HepG2 (cell line): Measurements from ENCODE around the gene DST. TPM values are rescaled to one million over a fixed set of nuclear protein-coding genes. Genes with fewer than 3 reads are reported as not detected.

Experiments
- ATAC-seq: fragments of 200-7000 bp; cut with Tn5 transposase; 3 replicates; pipeline ENCODE4 v1.9.1; 2020; ENCODE audit warnings: mild to moderate bottlenecking, moderate library complexity
- BruUV-seq: library from RNA; stranded (reverse); fragments of 400-500 nt; replicated peaks from 2 replicates; lab custom pipeline; 2021; lab: Mats Ljungman, UMichigan
- CTCF ChIA-PET: fragments of 300-600 bp; formaldehyde crosslinking; extraction: SDS; loops from one replicate; lab custom pipeline; 2021; ENCODE audit warnings: low total read pairs, inconsistent platforms, low intra/inter-chr PET ratio; lab: Yijun Ruan, JAX
- POLR2A ChIA-PET: fragments of 350-600 bp; sonication (Branson Sonifier 250); formaldehyde crosslinking; loops from one replicate; lab custom pipeline; 2020; ENCODE audit warnings: antibody characterized with exemption, inconsistent platforms; lab: Yijun Ruan, JAX
- DNase-seq: peaks from one replicate; pipeline ENCODE4 v3.0.0-alpha.2; 2015; ENCODE audit warnings: low spot score
- FAIRE-seq: peaks from 3 replicates; lab custom pipeline; 2011; peaks lifted over from hg19 to GRCh38; lab: Jason Lieb, UNC
- H2AFZ ChIP-seq: one replicate; pipeline ENCODE4 v1.6.1; 2011; ENCODE audit warnings: low read length, inconsistent platforms
- H3K27ac ChIP-seq: fragments of 300-600 bp; 3 replicates; pipeline ENCODE4 v1.8.0; 2011; ENCODE audit warnings: mixed run types, mild to moderate bottlenecking, mixed read lengths, low read length, inconsistent platforms; ENCODE audit not compliant: insufficient read depth; ENCODE audit errors: extremely low read length
- H3K27me3 ChIP-seq, 2 experiments: fragments of 200-600 bp in 1 of 2; 2 replicates in 1 of 2; 3 replicates in 1 of 2; pipeline versions ENCODE4 v1.6.0 to v1.8.0; 2011; ENCODE audit warnings: low read length in 2 of 2, mild to moderate bottlenecking in 2 of 2, moderate library complexity in 2 of 2, inconsistent platforms in 1 of 2; ENCODE audit not compliant: insufficient read depth in 2 of 2, control insufficient read depth in 1 of 2
- H3K36me3 ChIP-seq, 2 experiments: fragments of 200-600 bp in 1 of 2; replicated peaks in 1 of 2; 2 replicates in 1 of 2; 3 replicates in 1 of 2; pipeline versions ENCODE4 v1.5.1 to v1.8.0; 2011; ENCODE audit warnings: low read length in 2 of 2, inconsistent platforms in 1 of 2; ENCODE audit not compliant: insufficient read depth in 2 of 2, control insufficient read depth in 1 of 2
- H3K4me1 ChIP-seq: 2 replicates; pipeline ENCODE4 v1.5.1; 2012; ENCODE audit warnings: low read length, inconsistent platforms; ENCODE audit not compliant: insufficient read depth
- H3K4me2 ChIP-seq: 2 replicates; pipeline ENCODE4 v1.6.0; 2011; ENCODE audit warnings: low read depth, low read length, inconsistent platforms
- H3K4me3 ChIP-seq, 3 experiments: fragments of 200-600 bp in 1 of 3; sonication (generic), shearing (Covaris generic) in 1 of 3; replicated peaks in 1 of 3; 2 replicates each; pipeline ENCODE4 v1.5.1; 2011 to 2016; ENCODE audit warnings: low read length in 3 of 3, inconsistent platforms in 2 of 3, low read depth in 2 of 3, mild to moderate bottlenecking in 2 of 3, control low read depth in 1 of 3, mixed read lengths in 1 of 3; ENCODE audit not compliant: insufficient read depth in 1 of 3
- H3K79me2 ChIP-seq: one replicate; pipeline ENCODE4 v1.6.1; 2011; ENCODE audit warnings: low read length, inconsistent platforms; ENCODE audit not compliant: insufficient read depth
- H3K9ac ChIP-seq: 2 replicates; pipeline ENCODE4 v1.6.0; 2011; ENCODE audit warnings: mild to moderate bottlenecking, low read depth, low read length, inconsistent platforms; ENCODE audit not compliant: insufficient read depth
- H3K9me3 ChIP-seq: 2 replicates; pipeline ENCODE4 v1.5.1; 2012; ENCODE audit warnings: mild to moderate bottlenecking, low read length
- H4K20me1 ChIP-seq: 2 replicates; pipeline ENCODE4 v1.6.0; 2011; ENCODE audit warnings: inconsistent platforms, mild to moderate bottlenecking, low read length, moderate library complexity; ENCODE audit not compliant: insufficient read depth
- HNRNPH1 ChIP-seq: fragments of 200-400 bp; formaldehyde crosslinking; optimal IDR thresholded peaks from 2 replicates; pipeline ENCODE3; 2017; ENCODE audit warnings: mild to moderate bottlenecking, low read depth, low read length
- NFE2L2 ChIP-seq: fragments of 150-350 bp; IDR thresholded peaks from 2 replicates; pipeline ENCODE4 v1.6.1; 2014; ENCODE audit warnings: low read length
- SATB2 ChIP-seq: sonication (generic); formaldehyde crosslinking; IDR thresholded peaks from 2 replicates; pipeline ENCODE4 v1.5.0; 2020; ENCODE audit warnings: missing genetic modification reagents
- TRAFD1 ChIP-seq: sonication (generic); formaldehyde crosslinking; IDR thresholded peaks from 2 replicates; pipeline ENCODE4 v1.5.1; 2020; ENCODE audit warnings: missing genetic modification reagents, mild to moderate bottlenecking, borderline replicate concordance
- TRIM24 ChIP-seq: sonication (generic); formaldehyde crosslinking; IDR thresholded peaks from 2 replicates; pipeline ENCODE4 v1.8.0; 2022; ENCODE audit warnings: mild to moderate bottlenecking, missing genetic modification reagents
- ZBTB33 ChIP-seq: sonication (generic); formaldehyde crosslinking; IDR thresholded peaks from 2 replicates; pipeline ENCODE4 v1.4.0; 2020; ENCODE audit warnings: missing genetic modification reagents
- ZMYM2 ChIP-seq: sonication (generic); formaldehyde crosslinking; IDR thresholded peaks from 2 replicates; pipeline ENCODE4 v1.8.0; 2022; ENCODE audit warnings: mild to moderate bottlenecking, missing genetic modification reagents
- ZNF382 ChIP-seq: sonication (generic); formaldehyde crosslinking; IDR thresholded peaks from 2 replicates; pipeline ENCODE4 v1.5.0; 2020; ENCODE audit warnings: missing genetic modification reagents, mild to moderate bottlenecking, borderline replicate concordance
- ZNF512B ChIP-seq: sonication (generic); formaldehyde crosslinking; IDR thresholded peaks from 2 replicates; pipeline ENCODE4 v1.5.1; 2020; ENCODE audit warnings: missing genetic modification reagents, mild to moderate bottlenecking, borderline replicate concordance
- ZNF710 ChIP-seq: sonication (generic); formaldehyde crosslinking; IDR thresholded peaks from 2 replicates; pipeline ENCODE4 v1.5.0; 2020; ENCODE audit warnings: mild to moderate bottlenecking, missing genetic modification reagents, borderline replicate concordance
- WGBS: methylation state at CpG from one replicate; pipeline ENCODE4 v1.1.6; 2017; ENCODE audit warnings: low lambda C conversion rate; 5-methylcytosine and 5-hydroxymethylcytosine counted together
- in situ Hi-C: cut with HindIII; loops from 2 replicates; pipeline ENCODE4 v1.10.0; 2017; ENCODE audit warnings: low pct_unique_long_range_greater_than_20kb; ENCODE audit not compliant: extremely low pct_ligation_motif_present
- intact Hi-C: fragments of 100-400 bp; cut with micrococcal nuclease; formaldehyde crosslinking; loops from one replicate; pipeline ENCODE4 v1.10.0; 2022; ENCODE audit not compliant: unreplicated experiment
- polyA plus RNA-seq, 8 experiments: library from polyadenylated mRNA; depleted of rRNA in 3 of 8; stranded (reverse) in 7 of 8; unstranded in 1 of 8; fragments of >200 nt; fragmentation: Illumina TruSeq in 4 of 8; extraction: Trizol in 4 of 8; gene quantifications; 2 replicates each; pipeline versions ENCODE4 v1.2.1 to v1.2.3, GENCODE V29; 2011 to 2016; ENCODE audit warnings: low read depth in 4 of 8, missing spikeins in 1 of 8, mixed read lengths in 1 of 8; ENCODE audit not compliant: insufficient read depth in 1 of 8
- total RNA-seq, 5 experiments: library from RNA; depleted of rRNA; stranded (reverse); fragments of >200 nt; fragmentation: Illumina TruSeq; extraction: Trizol; gene quantifications; 2 replicates each; pipeline ENCODE4 v1.2.3, GENCODE V29; 2016; ENCODE audit warnings: low read depth in 1 of 5

DST gene
- total and polyA plus RNA-seq, 2 of the 13 experiments (the other 11 are each of a cell fraction or from before 2014, with no cell fraction given), result 64.4 to 89.0 TPM

- TF ChIP-seq TRAFD1, result no peak
Measured at GRCh38 chr6:56647172-56647762, 4.6 kb upstream of the DST start (continued).

GRCh38 chr6:56644366-56644765, 1.7 kb upstream of the DST start:
- intact Hi-C loops (no loop called here), in situ Hi-C loops (loop anchor here (5.0 kb wide), 1 partner anchor 48 kb away; no protein-coding TSS in a partner anchor)
- H3K27me3 ChIP-seq, result no peaks in the 10 kb centered on the region
- peaks cover 13 to 18% of the 10 kb centered on the region in 2 experiments for H3K36me3 ChIP-seq
- no peak overlapping the region for H2AFZ ChIP-seq
- no peak overlapping the region for H3K4me2 ChIP-seq
- no TSS peak for BruUV-seq
- FAIRE-seq, result no peak
- peaks cover 32% of the 10 kb centered on the region for H3K4me1 ChIP-seq
- H3K9ac ChIP-seq, result no peak overlapping the region
- 92% methylated on average over 5 of the region's 5 CpGs for WGBS
- H3K9me3 ChIP-seq, result no peaks in the 10 kb centered on the region
- no peak overlapping the region for H3K4me3 ChIP-seq
- no peak for TF ChIP-seq TRIM24 (CRISPR knock-in tag)
- no peak for TF ChIP-seq NFE2L2
- TF ChIP-seq ZNF512B (CRISPR knock-in tag), result no peak
- no peak for TF ChIP-seq ZNF710
- no peak for TF ChIP-seq ZNF382 (CRISPR knock-in tag)
- TF ChIP-seq ZMYM2, result no peak
- TF ChIP-seq ZBTB33 (CRISPR knock-in tag), result no peak
- no peak for TF ChIP-seq HNRNPH1
- no peak for TF ChIP-seq SATB2 (CRISPR knock-in tag)
- TF ChIP-seq, all 625 proteins: peak for 0
- ATAC-seq, result no peak
- POLR2A ChIA-PET, result interaction anchor here (1.1 kb wide), 1 partner anchor 85 kb away, joined by 3 read pairs; no protein-coding TSS in a partner anchor
- DNase-seq, result no peak
- no peaks in the 10 kb centered on the region for H4K20me1 ChIP-seq
- no peak overlapping the region for H3K27ac ChIP-seq
- CTCF ChIA-PET, result no interaction called here
- no peaks in the 10 kb centered on the region for H3K79me2 ChIP-seq
